Kidney capillary endothelial cell (primary cell): ENCODE results near the gene ZBED5.
"Not testable (repeated sequence)": the region's sequence is repeated elsewhere in the genome, so short reads cannot be mapped to it uniquely, and the experiment has no call there.

Experiments
- DNase-seq: peaks from one replicate; pipeline ENCODE4 v3.0.0-alpha.2; 2018; ENCODE audit warnings: low spot score

Gene ZBED5

GRCh38 chr11:10857709-10858438 is at the start of gene ZBED5:
ZBED5 (minus strand) TSS chr11:10858053; CDS start chr11:10854945, 3,108 bp downstream.
- DNase-seq: peak; percentile 95

- no peak for DNase-seq
These were observed 48.7 kb upstream of the ZBED5 start for GRCh38 chr11:10906521-10906920.

- DNase-seq: no peak
These were observed 44.6 kb upstream of the ZBED5 start for GRCh38 chr11:10902301-10903063.

- DNase-seq: no peak
These were observed 43.0 kb upstream of the ZBED5 start for GRCh38 chr11:10900681-10901415.

GRCh38 chr11:10899121-10899830 is 41.4 kb upstream of the ZBED5 start:
- no peak for DNase-seq

GRCh38 chr11:10898763-10899025 is 40.8 kb upstream of the ZBED5 start:
- no peak for DNase-seq

GRCh38 chr11:10898003-10898762 is 40.3 kb upstream of the ZBED5 start:
- DNase-seq: no peak

GRCh38 chr11:10897150-10897549 is 39.3 kb upstream of the ZBED5 start:
- no peak for DNase-seq

GRCh38 chr11:10896493-10896892 is 38.6 kb upstream of the ZBED5 start:
- no peak for DNase-seq

- no peak for DNase-seq
These were observed 37.4 kb upstream of the ZBED5 start for GRCh38 chr11:10895285-10895684.

- DNase-seq: no peak
These were observed 36.8 kb upstream of the ZBED5 start for GRCh38 chr11:10894666-10895065.

- DNase-seq: no peak
These were observed 35.9 kb upstream of the ZBED5 start for GRCh38 chr11:10893714-10894151.

- DNase-seq: no peak
These were observed 34.4 kb upstream of the ZBED5 start for GRCh38 chr11:10892250-10892649.

- DNase-seq: no peak
These were observed 33.4 kb upstream of the ZBED5 start for GRCh38 chr11:10891151-10891720.

GRCh38 chr11:10890083-10890482 is 32.2 kb upstream of the ZBED5 start:
- DNase-seq: not testable (repeated sequence)

GRCh38 chr11:10887307-10887706 is 29.5 kb upstream of the ZBED5 start:
- DNase-seq: no peak

- no peak for DNase-seq
These were observed 28.9 kb upstream of the ZBED5 start for GRCh38 chr11:10886652-10887250.

GRCh38 chr11:10885703-10886363 is 28.0 kb upstream of the ZBED5 start:
- no peak for DNase-seq

GRCh38 chr11:10884292-10884691 is 26.4 kb upstream of the ZBED5 start:
- DNase-seq: not testable (repeated sequence)

GRCh38 chr11:10881892-10882291 is 24.0 kb upstream of the ZBED5 start:
- DNase-seq: no peak
